Measurements from ENCODE around the gene BRD4. TPM values are rescaled to one million over a fixed set of nuclear protein-coding genes. Genes with fewer than 3 reads are reported as not detected.
A peak's percentile ranks its signal among the peaks of the same experiment; 100 is the strongest.

The BRD4 gene
- total RNA-seq, 1 donor = 26.3 TPM

DNA sequence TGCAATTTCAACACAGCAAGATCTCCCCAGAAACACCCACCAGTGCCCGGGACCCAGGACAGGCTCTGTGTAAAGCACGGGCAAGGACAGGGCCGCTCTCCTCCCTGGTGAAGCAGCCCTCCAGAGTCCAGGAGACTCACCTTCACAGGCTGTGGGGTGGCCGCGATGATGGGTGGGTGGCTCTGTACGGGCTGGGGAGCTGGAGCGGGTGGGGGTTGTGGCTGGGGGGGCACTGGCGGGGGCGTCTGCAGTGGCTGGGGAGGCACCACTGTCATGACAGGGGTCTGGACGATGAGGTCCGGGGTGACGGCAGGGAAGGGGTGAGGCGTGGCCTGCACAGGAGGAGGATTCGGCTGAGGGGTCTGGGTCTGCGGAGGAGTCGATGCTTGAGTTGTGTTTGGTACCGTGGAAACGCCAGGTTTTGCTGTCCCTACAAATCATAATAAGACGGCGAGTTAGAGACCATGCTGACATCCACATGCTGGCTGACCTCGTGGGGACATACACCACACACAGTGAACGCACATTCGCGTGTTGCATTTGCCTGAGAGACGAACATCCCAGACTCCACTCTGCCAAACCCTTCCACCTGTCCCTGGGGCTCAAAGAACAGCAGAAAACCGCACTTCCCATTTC lies 67.0 kb downstream of the BRD4 start:
- TF ChIP-seq, protein P1, sequence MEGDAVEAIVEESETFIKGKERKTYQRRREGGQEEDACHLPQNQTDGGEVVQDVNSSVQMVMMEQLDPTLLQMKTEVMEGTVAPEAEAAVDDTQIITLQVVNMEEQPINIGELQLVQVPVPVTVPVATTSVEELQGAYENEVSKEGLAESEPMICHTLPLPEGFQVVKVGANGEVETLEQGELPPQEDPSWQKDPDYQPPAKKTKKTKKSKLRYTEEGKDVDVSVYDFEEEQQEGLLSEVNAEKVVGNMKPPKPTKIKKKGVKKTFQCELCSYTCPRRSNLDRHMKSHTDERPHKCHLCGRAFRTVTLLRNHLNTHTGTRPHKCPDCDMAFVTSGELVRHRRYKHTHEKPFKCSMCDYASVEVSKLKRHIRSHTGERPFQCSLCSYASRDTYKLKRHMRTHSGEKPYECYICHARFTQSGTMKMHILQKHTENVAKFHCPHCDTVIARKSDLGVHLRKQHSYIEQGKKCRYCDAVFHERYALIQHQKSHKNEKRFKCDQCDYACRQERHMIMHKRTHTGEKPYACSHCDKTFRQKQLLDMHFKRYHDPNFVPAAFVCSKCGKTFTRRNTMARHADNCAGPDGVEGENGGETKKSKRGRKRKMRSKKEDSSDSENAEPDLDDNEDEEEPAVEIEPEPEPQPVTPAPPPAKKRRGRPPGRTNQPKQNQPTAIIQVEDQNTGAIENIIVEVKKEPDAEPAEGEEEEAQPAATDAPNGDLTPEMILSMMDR (IDR thresholded peaks at IDR 0.05; ENCODE audit: insufficient read depth, low read depth, low read length) = no peak
- no peak for DNase-seq (ENCODE audit: low read depth)

GRCh38 chr19:15264933-15265206 lies 67.5 kb downstream of the BRD4 start:
- no peak overlapping the region for H3K4me3 ChIP-seq (ENCODE audit: low read depth, low read length)
- no peak for DNase-seq (ENCODE audit: low read depth)
- TF ChIP-seq, protein P1 (IDR thresholded peaks at IDR 0.05; ENCODE audit: insufficient read depth, low read depth, low read length) = no peak

More for the DNA sequence above, 67.0 kb downstream of the BRD4 start:
- H3K4me3 ChIP-seq (ENCODE audit: low read depth, low read length) = no peak overlapping the region

DNA sequence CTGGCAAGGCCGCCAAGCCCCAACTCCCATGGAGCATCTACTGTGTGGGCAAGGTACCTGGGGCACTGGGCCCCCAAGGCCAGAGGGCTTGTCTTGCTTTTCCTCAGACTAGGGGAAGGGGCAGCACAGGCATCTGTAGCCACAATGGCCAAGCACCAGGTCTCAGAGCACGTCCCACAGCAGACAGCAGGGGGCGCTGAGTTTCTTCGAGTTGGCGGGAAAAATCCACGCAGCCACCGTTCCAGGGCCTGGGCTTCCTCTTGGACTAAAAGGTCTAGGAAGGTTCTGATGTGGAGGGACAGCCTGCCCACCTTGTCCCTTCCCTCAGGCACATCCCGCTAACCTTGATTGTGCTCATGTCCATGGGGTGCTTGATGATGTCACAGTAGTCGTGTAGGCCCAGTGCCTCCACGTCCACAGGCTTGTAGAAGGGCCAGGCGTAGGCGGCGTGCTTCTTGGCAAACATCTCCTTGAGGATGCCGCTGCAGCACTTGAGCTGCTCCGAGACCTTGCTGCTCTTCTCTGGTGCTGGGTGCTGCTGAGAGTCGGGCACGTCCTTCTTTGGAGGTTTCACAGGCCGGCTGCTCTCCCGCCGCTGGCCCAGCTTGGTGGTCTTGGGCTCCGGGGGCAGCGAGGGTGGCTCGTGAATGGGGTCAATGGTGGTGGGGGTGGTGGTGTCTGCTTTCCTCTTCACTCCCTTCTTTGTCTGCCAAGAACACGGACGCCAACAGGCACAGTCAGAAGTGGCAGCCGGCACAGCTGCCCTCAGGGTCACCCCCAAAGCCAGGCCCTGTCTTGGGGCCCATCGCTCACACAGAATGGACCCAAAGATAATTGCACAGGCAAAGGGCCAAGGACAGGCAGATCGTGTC lies 68.0 kb downstream of the BRD4 start:
- DNase-seq (ENCODE audit: low read depth) = peak; percentile 80
- TF ChIP-seq, protein P1 (IDR thresholded peaks at IDR 0.05; ENCODE audit: insufficient read depth, low read depth, low read length) = peak; percentile 88
- H3K4me3 ChIP-seq (ENCODE audit: low read depth, low read length) = no peak overlapping the region

DNA sequence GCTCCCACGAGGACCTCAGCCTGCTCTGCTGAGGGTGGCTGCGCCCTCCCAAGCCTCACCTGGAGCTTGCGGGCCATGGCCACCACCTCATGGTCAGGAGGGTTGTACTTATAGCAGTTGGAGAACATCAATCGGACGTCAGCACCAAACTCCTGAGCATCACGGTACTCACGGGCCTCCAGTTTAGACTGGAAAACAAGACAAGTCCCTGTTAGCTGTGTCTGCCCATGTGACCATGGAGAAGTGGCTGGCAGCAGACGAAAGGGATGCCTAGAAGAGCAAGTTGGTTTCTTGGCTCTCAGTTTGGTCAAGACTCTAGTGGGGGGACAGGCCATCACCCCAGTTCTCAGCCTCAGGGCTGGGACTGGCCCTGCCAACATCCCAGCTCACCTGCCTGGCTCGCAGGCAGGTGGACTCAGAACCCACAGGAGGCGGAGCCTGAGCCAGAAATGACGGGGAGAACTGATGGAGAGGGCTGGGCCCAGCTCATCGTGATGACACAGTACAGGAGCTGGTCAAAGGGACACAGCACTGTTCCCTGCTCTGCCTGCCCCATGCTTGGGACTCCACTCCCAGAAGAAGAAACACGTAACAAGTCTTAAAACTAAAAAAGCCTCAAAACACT lies 68.9 kb downstream of the BRD4 start:
- TF ChIP-seq, protein P1 (IDR thresholded peaks at IDR 0.05; ENCODE audit: insufficient read depth, low read depth, low read length) = no peak
- no peak for DNase-seq (ENCODE audit: low read depth)
- H3K4me3 ChIP-seq (ENCODE audit: low read depth, low read length) = no peak overlapping the region

DNA sequence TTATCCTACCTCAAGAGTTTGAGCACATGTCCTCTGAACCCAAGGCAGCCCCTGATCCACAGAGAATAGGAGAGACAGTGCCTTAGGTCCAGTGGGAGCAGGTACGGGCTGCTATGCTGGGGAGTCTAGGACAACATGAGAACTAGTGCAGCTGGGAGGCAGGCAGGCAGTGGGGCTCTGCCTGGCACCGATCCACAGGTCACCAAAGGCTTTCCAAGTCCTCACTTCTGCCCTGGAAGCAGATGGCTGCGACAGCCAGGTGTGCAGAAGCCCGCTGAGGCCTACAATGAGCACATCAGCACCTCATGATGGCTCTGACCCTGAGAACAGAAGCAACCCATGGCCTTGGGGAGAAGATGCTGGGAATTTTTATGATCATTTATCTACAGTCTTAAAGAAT lies 70.3 kb downstream of the BRD4 start:
- H3K4me3 ChIP-seq (ENCODE audit: low read depth, low read length) = no peak overlapping the region
- TF ChIP-seq, protein P1 (IDR thresholded peaks at IDR 0.05; ENCODE audit: insufficient read depth, low read depth, low read length) = no peak
- no peak for DNase-seq (ENCODE audit: low read depth)

DNA sequence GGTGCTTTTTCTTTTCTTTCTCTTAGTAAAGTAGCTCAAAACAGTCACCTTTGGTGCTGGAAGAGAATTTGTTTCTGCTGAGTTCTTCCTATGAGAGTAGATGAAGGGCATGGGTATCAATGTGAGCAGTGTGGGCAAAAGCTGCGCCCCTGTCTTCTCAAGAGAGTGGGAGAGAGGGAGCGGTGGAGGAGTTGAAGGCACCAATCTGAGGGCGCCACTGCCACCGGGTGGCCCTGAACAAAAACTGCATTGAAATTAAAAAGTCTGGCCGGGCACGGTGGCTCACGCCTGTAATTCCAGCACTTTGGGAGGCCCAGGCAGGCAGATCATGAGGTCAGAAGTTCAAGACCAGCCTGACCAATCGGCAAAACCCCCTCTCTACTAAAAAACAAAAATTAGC lies 71.4 kb downstream of the BRD4 start:
- TF ChIP-seq, protein P1 (IDR thresholded peaks at IDR 0.05; ENCODE audit: insufficient read depth, low read depth, low read length) = peak; percentile 31
- no peak for DNase-seq (ENCODE audit: low read depth)
- no peak overlapping the region for H3K4me3 ChIP-seq (ENCODE audit: low read depth, low read length)

Measured in fibroblast of villous mesenchyme (primary cell).